ENCODE results near the gene GRHL1. TPM values are rescaled to one million over a fixed set of nuclear protein-coding genes. Genes with fewer than 3 reads are reported as not detected.
A peak's percentile ranks its signal among the peaks of the same experiment; 100 is the strongest.

GRHL1 gene
- total RNA-seq, 1 donor from 2014 or later = 37.4 TPM

DNA sequence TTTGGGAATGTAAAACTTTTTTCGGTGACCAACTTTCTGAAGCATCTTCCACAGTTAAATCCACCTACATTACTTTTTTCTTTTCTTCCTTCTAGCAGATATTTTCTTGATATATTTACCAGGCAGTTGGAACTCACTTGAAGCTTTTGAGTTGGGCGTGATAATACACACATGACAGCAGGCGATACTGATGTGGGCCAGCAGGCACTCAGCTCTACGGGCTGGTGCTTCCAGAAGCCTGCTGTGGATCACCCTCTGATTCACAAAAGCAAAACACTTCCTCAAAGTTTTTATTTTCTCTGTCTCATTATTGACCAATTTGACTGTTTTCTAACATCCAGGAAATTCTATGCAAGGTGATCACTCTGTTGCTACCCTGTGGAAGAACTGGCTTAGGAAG lies 22.9 kb downstream of the GRHL1 start:
- Mint-ChIP-seq H3K36me3 (peaks cover 15% of the 10 kb centered on the region), H3K4me1 (ENCODE audit: unreplicated experiment) (peaks cover 40% of the 10 kb centered on the region), H3K27ac (peak overlapping the region; percentile 23), H3K4me3 (no peak overlapping the region), H3K9me3 (no peaks in the 10 kb centered on the region), H3K27me3 (no peaks in the 10 kb centered on the region)
- no peak for DNase-seq (ENCODE audit: extremely low spot score, unreplicated experiment)
- TF ChIP-seq, protein P1, sequence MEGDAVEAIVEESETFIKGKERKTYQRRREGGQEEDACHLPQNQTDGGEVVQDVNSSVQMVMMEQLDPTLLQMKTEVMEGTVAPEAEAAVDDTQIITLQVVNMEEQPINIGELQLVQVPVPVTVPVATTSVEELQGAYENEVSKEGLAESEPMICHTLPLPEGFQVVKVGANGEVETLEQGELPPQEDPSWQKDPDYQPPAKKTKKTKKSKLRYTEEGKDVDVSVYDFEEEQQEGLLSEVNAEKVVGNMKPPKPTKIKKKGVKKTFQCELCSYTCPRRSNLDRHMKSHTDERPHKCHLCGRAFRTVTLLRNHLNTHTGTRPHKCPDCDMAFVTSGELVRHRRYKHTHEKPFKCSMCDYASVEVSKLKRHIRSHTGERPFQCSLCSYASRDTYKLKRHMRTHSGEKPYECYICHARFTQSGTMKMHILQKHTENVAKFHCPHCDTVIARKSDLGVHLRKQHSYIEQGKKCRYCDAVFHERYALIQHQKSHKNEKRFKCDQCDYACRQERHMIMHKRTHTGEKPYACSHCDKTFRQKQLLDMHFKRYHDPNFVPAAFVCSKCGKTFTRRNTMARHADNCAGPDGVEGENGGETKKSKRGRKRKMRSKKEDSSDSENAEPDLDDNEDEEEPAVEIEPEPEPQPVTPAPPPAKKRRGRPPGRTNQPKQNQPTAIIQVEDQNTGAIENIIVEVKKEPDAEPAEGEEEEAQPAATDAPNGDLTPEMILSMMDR (conservative IDR thresholded peaks at IDR 0.05) = no peak

DNA sequence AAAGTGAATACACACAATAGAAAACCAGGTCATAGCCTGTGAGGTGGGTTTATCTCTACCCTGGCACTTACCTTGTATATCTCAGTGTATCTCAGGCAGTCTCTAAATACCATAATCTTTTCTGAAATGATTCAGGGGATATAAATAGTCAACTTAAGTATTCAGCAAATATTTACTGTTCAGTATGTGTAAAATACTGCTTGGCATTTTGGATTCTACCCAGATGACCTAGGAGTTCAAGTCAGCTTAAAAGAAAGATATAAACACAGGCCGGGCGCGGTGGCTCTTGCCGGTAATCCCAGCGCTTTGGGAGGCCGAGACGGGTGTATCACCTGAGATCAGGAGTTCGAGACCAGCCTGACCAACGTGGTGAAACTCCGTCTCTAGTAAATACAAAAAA lies 23.8 kb downstream of the GRHL1 start:
- Mint-ChIP-seq H3K9me3 (no peaks in the 10 kb centered on the region), H3K4me1 (ENCODE audit: unreplicated experiment) (peaks cover 38% of the 10 kb centered on the region), H3K36me3 (peaks cover 19% of the 10 kb centered on the region), H3K27me3 (no peaks in the 10 kb centered on the region), H3K4me3 (no peak overlapping the region), H3K27ac (no peak overlapping the region)
- TF ChIP-seq, protein P1 (conservative IDR thresholded peaks at IDR 0.05) = no peak
- no peak for DNase-seq (ENCODE audit: extremely low spot score, unreplicated experiment)

DNA sequence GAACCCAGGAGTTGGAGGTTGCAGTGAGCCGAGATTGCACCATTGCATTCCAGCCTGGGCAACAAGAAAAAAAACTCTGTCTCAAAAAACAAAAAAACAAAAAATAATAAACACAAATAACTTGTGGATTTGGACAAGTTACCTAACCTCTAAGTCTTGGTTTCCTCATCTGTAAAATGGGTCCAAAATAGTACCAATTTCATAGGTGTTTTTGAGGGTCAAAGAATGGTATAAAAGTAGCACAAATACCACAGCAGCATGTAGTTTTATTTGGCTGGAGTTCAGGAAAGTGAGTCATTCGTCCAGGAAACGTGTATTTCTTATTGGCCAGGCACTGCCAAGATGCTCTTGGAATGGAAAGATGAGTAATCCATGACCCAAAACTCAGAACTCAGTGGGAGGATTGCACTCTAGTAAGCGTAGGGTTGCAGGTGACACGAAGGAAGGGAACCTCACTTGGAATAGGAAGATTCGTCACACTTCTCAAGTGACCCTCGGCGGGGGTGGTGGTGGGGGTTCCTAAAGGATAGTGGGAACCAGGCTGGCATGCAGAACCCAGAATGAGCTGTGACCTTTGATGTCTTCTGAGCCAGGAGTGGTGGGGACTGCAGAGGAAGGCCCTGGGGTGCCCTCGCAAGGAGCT lies 24.4 kb downstream of the GRHL1 start:
- Mint-ChIP-seq H3K36me3 (peaks cover 18% of the 10 kb centered on the region), H3K4me1 (ENCODE audit: unreplicated experiment) (peaks cover 32% of the 10 kb centered on the region), H3K4me3 (no peak overlapping the region), H3K9me3 (no peaks in the 10 kb centered on the region), H3K27me3 (no peaks in the 10 kb centered on the region), H3K27ac (peak overlapping the region; percentile 35)
- TF ChIP-seq, protein P1 (conservative IDR thresholded peaks at IDR 0.05) = no peak
- DNase-seq (ENCODE audit: extremely low spot score, unreplicated experiment) = no peak

DNA sequence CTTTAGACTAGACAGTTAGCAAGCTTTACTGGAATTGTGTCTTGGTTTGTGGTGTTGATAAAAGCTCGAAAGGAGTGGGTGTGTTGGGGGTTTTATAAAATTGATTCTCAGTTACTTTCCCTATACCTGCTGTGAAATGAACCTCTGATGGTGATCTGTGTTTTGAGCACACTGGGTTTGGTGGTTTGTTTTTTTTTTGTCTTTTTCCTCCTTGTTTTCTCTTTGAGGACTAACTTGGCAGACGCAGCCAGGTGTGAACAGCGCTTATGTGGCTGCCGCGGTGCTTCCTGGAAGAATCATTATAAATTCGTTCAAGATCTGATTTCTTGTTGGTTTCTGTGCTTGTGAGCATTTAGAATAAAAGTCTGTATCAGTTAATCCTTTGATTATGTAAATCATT lies 28.5 kb downstream of the GRHL1 start:
- TF ChIP-seq, protein P1 (conservative IDR thresholded peaks at IDR 0.05) = no peak
- DNase-seq (ENCODE audit: extremely low spot score, unreplicated experiment) = no peak
- no peaks in the 10 kb centered on the region for H3K9me3 Mint-ChIP-seq
- H3K4me1 Mint-ChIP-seq (ENCODE audit: unreplicated experiment) = peaks cover 10% of the 10 kb centered on the region
- no peaks in the 10 kb centered on the region for H3K27me3 Mint-ChIP-seq
- peaks cover 14% of the 10 kb centered on the region for H3K36me3 Mint-ChIP-seq
- H3K4me3 Mint-ChIP-seq = peak overlapping the region; percentile 72
- H3K27ac Mint-ChIP-seq = peak overlapping the region; percentile 90

DNA sequence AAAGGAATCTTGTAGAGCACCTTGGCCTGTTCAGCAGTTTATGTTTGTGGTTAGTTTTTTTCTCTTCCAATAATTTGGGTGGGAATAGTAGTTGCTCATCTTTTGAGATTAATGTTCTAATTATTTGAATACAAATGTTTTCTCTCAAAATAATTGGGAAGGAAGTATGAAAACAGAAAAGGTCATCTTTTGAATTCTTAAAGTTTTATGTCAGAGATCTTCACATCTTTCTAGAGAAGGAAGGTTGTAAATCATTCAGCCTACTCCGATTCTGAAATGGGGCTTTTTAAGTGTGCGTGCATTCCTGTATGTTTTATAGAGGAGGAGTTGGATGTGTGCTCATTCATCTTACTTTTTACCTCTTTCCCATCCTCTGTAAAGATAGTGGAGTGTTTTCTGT lies 29.0 kb downstream of the GRHL1 start:
- Mint-ChIP-seq H3K36me3 (peaks cover 14% of the 10 kb centered on the region), H3K27me3 (no peaks in the 10 kb centered on the region), H3K4me3 (no peak overlapping the region), H3K9me3 (no peaks in the 10 kb centered on the region), H3K27ac (peak overlapping the region; percentile 90), H3K4me1 (ENCODE audit: unreplicated experiment) (peaks cover 6% of the 10 kb centered on the region)
- TF ChIP-seq, protein P1 (conservative IDR thresholded peaks at IDR 0.05) = no peak
- no peak for DNase-seq (ENCODE audit: extremely low spot score, unreplicated experiment)

Measured in type B pancreatic cell (in vitro differentiated cells).